CD4-positive, alpha-beta T cell treated with Interferon alpha-2 for 1 hour (primary cell): ENCODE measurements around the gene PLXNA1.
A peak's percentile ranks its signal among the peaks of the same experiment; 100 is the strongest.

Source experiments
- DNase-seq, 2 donors: peaks; one replicate each; pipeline ENCODE4 v3.0.0-alpha.2; 2020 to 2022

PLXNA1 gene

GRCh38 chr3:126982471-126983175 is at the start of gene PLXNA1:
TSS of gene PLXNA1 (plus strand) at chr3:126983115. CDS start at chr3:126988594, 5,479 bp downstream.
- DNase-seq, result peak; percentile 87 to 94

DNA sequence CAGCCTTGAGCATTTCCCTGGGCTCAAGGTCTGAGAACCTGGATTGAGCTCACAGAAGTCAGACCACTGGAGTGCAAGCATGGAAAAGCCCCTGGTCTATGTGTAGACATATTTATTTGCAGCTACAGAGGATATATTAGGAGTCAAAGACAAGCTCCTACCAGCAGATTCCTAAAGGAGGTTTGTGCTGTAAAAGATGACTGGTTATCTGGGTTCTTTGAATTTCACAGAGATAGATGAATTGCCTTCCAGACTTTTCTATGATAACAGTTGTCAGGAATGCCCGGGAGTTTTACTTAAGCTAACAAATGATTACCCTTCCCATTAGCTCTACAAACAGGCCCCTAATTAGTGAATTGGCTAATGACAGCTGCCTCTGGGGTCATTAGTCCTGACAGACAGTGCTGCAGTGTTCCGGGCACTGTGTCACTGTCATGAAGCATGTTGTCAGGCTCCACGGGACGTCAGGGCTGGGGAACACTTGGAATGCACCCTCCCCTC is 48.8 kb upstream of the PLXNA1 start:
- DNase-seq, result no peak

GRCh38 chr3:126934991-126935390 is 47.9 kb upstream of the PLXNA1 start:
- no peak for DNase-seq

DNA sequence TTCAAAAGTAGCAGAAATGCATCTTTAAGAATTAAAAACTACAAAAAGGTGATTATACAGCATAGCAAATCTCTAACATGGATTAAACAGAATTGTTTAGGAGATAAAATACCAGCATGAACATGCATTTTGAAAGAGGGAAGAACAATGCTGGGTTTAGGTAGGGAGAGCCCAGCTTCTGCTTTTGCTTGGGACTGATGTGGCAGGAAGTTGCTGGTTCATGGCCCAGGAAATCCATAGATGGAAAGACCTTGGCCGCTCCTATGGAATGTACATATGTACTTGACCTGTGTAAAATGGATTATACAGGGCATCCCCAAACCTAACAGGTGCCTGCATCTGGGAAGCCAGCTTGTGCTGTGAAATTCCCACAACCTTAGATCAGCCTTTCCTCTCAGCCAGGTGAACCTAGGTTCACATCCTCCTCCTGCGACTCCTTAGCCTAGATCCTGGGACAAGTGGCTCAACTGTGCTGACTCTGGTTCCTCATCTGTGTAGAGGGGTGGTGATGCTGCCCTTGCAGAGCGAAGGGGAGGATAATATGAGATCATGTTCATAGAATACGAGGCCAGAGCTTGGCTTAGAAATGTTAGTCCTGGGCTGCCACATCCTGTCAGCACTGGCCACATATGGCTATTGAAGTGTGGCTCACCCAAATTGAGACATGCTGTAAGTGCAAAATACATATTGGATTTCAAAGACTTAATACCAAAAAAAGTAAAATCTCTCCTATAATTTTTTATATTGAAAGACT is 47.0 kb upstream of the PLXNA1 start:
- DNase-seq, result no peak

DNA sequence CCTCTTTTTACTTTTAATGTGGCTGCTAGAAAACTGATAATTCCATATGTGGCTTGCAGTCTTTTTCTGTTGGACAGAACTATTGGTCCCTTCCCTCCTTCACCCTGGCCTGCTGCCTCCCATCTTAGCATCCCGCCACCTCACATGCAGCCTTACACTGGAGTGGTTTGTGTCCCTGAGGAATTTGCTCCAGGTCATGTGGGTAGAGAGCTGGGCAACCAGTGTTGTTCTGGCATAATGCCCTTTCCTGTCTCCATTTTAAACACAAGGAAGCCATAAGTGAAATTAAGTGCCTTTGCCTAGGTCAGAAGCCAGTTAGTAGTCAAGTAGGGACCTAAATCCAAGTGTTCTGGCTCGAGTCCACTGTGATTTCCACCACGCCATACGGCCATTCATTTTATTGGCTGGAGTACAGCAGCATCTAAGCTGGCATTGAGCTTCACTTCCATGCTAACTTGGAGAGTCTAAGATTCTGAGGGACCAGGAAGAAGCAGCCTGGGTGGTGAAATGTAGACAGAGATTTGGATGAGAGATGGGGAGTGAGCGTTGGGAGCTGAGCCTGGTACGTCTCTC is 46.0 kb upstream of the PLXNA1 start:
- no peak for DNase-seq

GRCh38 chr3:126937533-126937932 is 45.4 kb upstream of the PLXNA1 start:
- no peak for DNase-seq

- DNase-seq, result no peak
Measured at GRCh38 chr3:126937973-126938372, 44.9 kb upstream of the PLXNA1 start.

GRCh38 chr3:126938520-126939337 is 44.2 kb upstream of the PLXNA1 start:
- no peak for DNase-seq

- DNase-seq, result no peak
Measured at GRCh38 chr3:126939338-126939718, 43.6 kb upstream of the PLXNA1 start.

GRCh38 chr3:126939733-126940132 is 43.2 kb upstream of the PLXNA1 start:
- DNase-seq, result no peak

GRCh38 chr3:126941721-126942270 is 41.1 kb upstream of the PLXNA1 start:
- DNase-seq, result no peak

GRCh38 chr3:126944089-126944965 is 38.6 kb upstream of the PLXNA1 start:
- no peak for DNase-seq

- no peak for DNase-seq
Measured at GRCh38 chr3:126945171-126945721, 37.7 kb upstream of the PLXNA1 start.

- DNase-seq, result no peak
Measured at GRCh38 chr3:126945891-126946290, 37.0 kb upstream of the PLXNA1 start.

DNA sequence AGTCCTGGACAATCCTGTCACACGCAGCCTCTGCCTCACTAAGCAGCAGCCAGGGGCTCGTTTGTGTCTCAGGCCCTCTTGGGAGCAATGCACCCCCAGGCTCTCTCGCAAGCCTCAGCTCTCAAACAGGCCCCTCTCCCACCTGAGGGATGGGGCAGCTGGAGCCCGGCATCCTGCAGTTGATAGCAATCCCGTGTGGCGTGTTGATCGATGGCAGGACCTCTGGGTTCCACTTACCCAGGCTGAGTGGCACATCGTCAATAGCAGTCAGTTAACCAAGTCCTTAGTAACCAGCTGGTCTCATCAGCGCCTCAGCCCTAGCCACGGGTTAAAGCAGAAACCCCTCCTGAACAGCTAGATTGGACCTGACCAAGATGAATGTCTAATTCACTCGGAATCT is 36.5 kb upstream of the PLXNA1 start:
- no peak for DNase-seq

- no peak for DNase-seq
Measured at GRCh38 chr3:126947429-126947828, 35.5 kb upstream of the PLXNA1 start.

- no peak for DNase-seq
Measured at GRCh38 chr3:126948980-126949535, 33.9 kb upstream of the PLXNA1 start.

GRCh38 chr3:126951561-126951960 is 31.4 kb upstream of the PLXNA1 start:
- DNase-seq, result no peak

DNA sequence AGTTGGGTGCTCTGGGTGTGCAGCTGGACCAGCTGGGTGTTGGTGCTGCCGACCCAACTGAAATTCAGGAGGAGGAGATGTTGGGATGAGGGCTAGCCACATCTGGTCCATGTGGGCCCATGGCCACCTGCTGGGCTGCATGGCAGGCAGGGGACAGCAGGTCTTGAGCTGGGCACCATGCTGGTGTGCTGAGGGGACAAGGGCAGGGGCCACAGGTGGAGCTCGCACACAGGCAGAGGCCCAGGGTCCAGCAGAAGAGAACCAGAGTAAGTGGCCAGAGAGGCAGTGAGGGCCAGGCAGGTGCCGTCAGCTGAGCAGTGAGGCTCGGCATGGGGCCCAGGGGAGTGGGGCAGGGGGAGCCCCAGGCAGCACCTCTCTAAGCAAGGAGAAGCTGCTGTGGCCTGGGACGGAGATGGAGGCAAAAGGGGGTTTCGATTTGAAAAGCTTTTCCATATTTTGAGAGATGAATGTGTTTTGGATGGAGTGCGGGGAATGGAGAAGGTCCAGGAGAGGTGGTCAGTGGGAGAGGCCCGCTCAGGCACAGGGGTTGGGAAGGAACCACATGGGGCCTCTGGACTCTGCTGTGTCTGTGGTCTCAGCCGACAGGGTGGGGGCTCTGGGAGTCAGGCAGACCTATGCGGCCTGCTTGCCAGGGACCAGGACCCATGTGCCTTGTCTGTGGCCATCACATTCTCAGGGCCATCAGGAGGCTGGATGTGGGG is 30.5 kb upstream of the PLXNA1 start:
- no peak for DNase-seq

GRCh38 chr3:126952983-126953660 is 29.8 kb upstream of the PLXNA1 start:
- DNase-seq, result no peak
